Neural cell (in vitro differentiated cells): ENCODE data around the gene TRABD2B. TPM values are rescaled to one million over a fixed set of nuclear protein-coding genes. Genes with fewer than 3 reads are reported as not detected.

ENCODE experiments used
- H2AFZ ChIP-seq: fragments of 200-600, 300-800 bp; sonication (generic), shearing (Covaris generic); 2 replicates; pipeline ENCODE4 v1.6.0; 2014; ENCODE audit warnings: low read depth, mild to moderate bottlenecking, antibody characterized with exemption, low read length, moderate library complexity
- H3F3A ChIP-seq: fragments of 200-600 bp; shearing (Covaris generic); 2 replicates; pipeline ENCODE4 v1.6.1; 2016; ENCODE audit warnings: mild to moderate bottlenecking, moderate library complexity, mixed read lengths, antibody characterized with exemption, low read length; ENCODE audit not compliant: insufficient read depth, poor library complexity, severe bottlenecking
- H3K27ac ChIP-seq: fragments of 200-600, 300-800 bp; sonication (generic), shearing (Covaris generic); 2 replicates; pipeline ENCODE4 v1.5.1; 2014; ENCODE audit warnings: mild to moderate bottlenecking, low read length, moderate library complexity
- H3K27me3 ChIP-seq: fragments of 300-800, 200-600 bp; sonication (generic), shearing (Covaris generic); 2 replicates; pipeline ENCODE4 v1.6.0; 2014; ENCODE audit warnings: mild to moderate bottlenecking, low read depth, low read length, moderate library complexity; ENCODE audit not compliant: insufficient read depth
- H3K36me3 ChIP-seq: fragments of 300-800, 200-600 bp; sonication (generic), shearing (Covaris generic); 2 replicates; pipeline ENCODE4 v1.5.1; 2014; ENCODE audit warnings: mild to moderate bottlenecking, antibody characterized with exemption, low read length, moderate library complexity; ENCODE audit not compliant: insufficient read depth
- H3K4me2 ChIP-seq: fragments of 300-800, 200-600 bp; sonication (generic), shearing (Covaris generic); 2 replicates; pipeline ENCODE4 v1.6.0; 2014; ENCODE audit warnings: mild to moderate bottlenecking, low read length
- H3K4me3 ChIP-seq: fragments of 300-800, 200-600 bp; sonication (generic), shearing (Covaris generic); 2 replicates; pipeline ENCODE4 v1.5.1; 2014; ENCODE audit warnings: mild to moderate bottlenecking, low read length, moderate library complexity
- H3K79me2 ChIP-seq: fragments of 200-600 bp; shearing (Covaris generic); replicated peaks from 2 replicates; pipeline ENCODE4 v1.6.0; 2014; ENCODE audit warnings: mild to moderate bottlenecking, low read length, moderate library complexity; ENCODE audit not compliant: insufficient read depth
- H3K9ac ChIP-seq: fragments of 300-800, 200-600 bp; sonication (generic), shearing (Covaris generic); 2 replicates; pipeline ENCODE4 v1.6.1; 2016; ENCODE audit warnings: mild to moderate bottlenecking, low read length, mixed read lengths
- H3K9me2 ChIP-seq: fragments of 200-600 bp; shearing (Covaris generic); 2 replicates; pipeline ENCODE4 v1.6.1; 2016; ENCODE audit warnings: mild to moderate bottlenecking, low read length, mixed read lengths; ENCODE audit not compliant: insufficient read depth
- H3K9me3 ChIP-seq: fragments of 200-600, 300-800 bp; sonication (generic), shearing (Covaris generic); 2 replicates; pipeline ENCODE4 v1.6.1; 2016; ENCODE audit warnings: mild to moderate bottlenecking, mixed run types, low read length, moderate library complexity, mixed read lengths
- H4K20me1 ChIP-seq: fragments of 200-600 bp; shearing (Covaris generic); 2 replicates; pipeline ENCODE4 v1.6.1; 2016; ENCODE audit warnings: mild to moderate bottlenecking, mixed run types; ENCODE audit not compliant: insufficient read depth
- EP300 ChIP-seq: fragments of 450-650 bp; conservative IDR thresholded peaks from 2 replicates; pipeline ENCODE4 v1.6.1; 2014; ENCODE audit warnings: antibody characterized with exemption, mild to moderate bottlenecking, moderate library complexity; ENCODE audit not compliant: poor library complexity, severe bottlenecking
- EZH2 ChIP-seq: fragments of 200-600, 300-800 bp; shearing (Covaris generic), sonication (generic); IDR thresholded peaks from 2 replicates; pipeline ENCODE4 v1.6.1; 2014; ENCODE audit warnings: antibody characterized with exemption, low read length, borderline replicate concordance, mild to moderate bottlenecking; ENCODE audit not compliant: insufficient read depth, poor library complexity, severe bottlenecking
- MXI1 ChIP-seq: fragments of 450-650 bp; conservative IDR thresholded peaks from 2 replicates; pipeline ENCODE4 v1.6.1; 2014; ENCODE audit warnings: antibody characterized with exemption, mild to moderate bottlenecking; ENCODE audit not compliant: poor library complexity, severe bottlenecking
- POLR2AphosphoS5 ChIP-seq: IDR thresholded peaks from 2 replicates; pipeline ENCODE4 v1.6.1; 2012
- RAD21 ChIP-seq: fragments of 450-650 bp; conservative IDR thresholded peaks from 2 replicates; pipeline ENCODE4 v1.6.1; 2014; ENCODE audit warnings: antibody characterized with exemption, mild to moderate bottlenecking, moderate library complexity
- SMC3 ChIP-seq: fragments of 450-650 bp; conservative IDR thresholded peaks from 2 replicates; pipeline ENCODE4 v1.6.1; 2014; ENCODE audit warnings: antibody characterized with exemption, mild to moderate bottlenecking, moderate library complexity; ENCODE audit not compliant: poor library complexity
- TAF1 ChIP-seq: IDR thresholded peaks from 2 replicates; pipeline ENCODE4 v1.6.1; 2012; ENCODE audit warnings: low read depth
- polyA plus RNA-seq: library from polyadenylated mRNA; depleted of rRNA; stranded (reverse); fragments of >200 nt; gene quantifications from 2 replicates; pipeline ENCODE4 v1.2.3, GENCODE V29; 2014
- TF ChIP-seq, protein P1 (sequence below): IDR thresholded peaks from 2 replicates; pipeline ENCODE4 v1.6.1; 2012; ENCODE audit warnings: borderline replicate concordance
- TF ChIP-seq, protein P2 (sequence below): fragments of 450-650 bp; IDR thresholded peaks from 2 replicates; pipeline ENCODE4 v1.5.1; 2014; ENCODE audit warnings: antibody characterized with exemption, mild to moderate bottlenecking, moderate library complexity; ENCODE audit not compliant: poor library complexity, severe bottlenecking

Gene TRABD2B
- polyA plus RNA-seq, 1 donor from 2014 or later: 0.02 TPM

DNA sequence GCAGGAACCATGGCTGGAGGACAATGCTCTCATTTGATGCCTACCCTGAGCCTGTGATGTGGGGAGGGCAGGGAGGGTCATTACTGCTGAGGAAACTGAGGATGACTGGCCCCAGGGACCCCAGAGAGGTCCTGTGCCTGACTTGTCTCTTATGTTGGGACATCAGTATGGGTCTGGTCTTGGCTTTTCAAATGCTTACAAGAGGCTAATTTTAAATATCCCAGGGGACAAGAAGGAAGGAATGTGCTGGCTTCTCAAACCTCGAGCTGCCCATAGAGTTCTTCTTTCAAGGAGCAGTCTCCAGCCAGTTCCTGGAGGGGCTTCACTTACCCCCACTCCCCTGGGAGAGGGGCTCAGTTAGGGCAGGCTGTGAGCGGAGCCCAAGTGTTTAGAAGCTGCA, 168.2 kb downstream of the TRABD2B start:
- Histone ChIP-seq H3K79me2 (no peaks in the 10 kb centered on the region), H2AFZ (no peak overlapping the region), H4K20me1 (no peaks in the 10 kb centered on the region), H3K27ac (no peak overlapping the region), H3F3A (no peaks in the 10 kb centered on the region), H3K9me2 (no peaks in the 10 kb centered on the region), H3K4me3 (no peak overlapping the region), H3K9me3 (no peaks in the 10 kb centered on the region), H3K27me3 (no peaks in the 10 kb centered on the region), H3K36me3 (no peaks in the 10 kb centered on the region), H3K4me2 (no peak overlapping the region), H3K9ac (no peak overlapping the region)
- no peak for TF ChIP-seq POLR2AphosphoS5
- TF ChIP-seq EZH2: no peak
- no peak for TF ChIP-seq RAD21
- TF ChIP-seq SMC3: no peak
- TF ChIP-seq, protein P1, sequence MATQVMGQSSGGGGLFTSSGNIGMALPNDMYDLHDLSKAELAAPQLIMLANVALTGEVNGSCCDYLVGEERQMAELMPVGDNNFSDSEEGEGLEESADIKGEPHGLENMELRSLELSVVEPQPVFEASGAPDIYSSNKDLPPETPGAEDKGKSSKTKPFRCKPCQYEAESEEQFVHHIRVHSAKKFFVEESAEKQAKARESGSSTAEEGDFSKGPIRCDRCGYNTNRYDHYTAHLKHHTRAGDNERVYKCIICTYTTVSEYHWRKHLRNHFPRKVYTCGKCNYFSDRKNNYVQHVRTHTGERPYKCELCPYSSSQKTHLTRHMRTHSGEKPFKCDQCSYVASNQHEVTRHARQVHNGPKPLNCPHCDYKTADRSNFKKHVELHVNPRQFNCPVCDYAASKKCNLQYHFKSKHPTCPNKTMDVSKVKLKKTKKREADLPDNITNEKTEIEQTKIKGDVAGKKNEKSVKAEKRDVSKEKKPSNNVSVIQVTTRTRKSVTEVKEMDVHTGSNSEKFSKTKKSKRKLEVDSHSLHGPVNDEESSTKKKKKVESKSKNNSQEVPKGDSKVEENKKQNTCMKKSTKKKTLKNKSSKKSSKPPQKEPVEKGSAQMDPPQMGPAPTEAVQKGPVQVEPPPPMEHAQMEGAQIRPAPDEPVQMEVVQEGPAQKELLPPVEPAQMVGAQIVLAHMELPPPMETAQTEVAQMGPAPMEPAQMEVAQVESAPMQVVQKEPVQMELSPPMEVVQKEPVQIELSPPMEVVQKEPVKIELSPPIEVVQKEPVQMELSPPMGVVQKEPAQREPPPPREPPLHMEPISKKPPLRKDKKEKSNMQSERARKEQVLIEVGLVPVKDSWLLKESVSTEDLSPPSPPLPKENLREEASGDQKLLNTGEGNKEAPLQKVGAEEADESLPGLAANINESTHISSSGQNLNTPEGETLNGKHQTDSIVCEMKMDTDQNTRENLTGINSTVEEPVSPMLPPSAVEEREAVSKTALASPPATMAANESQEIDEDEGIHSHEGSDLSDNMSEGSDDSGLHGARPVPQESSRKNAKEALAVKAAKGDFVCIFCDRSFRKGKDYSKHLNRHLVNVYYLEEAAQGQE: no peak
- TF ChIP-seq, protein P2, sequence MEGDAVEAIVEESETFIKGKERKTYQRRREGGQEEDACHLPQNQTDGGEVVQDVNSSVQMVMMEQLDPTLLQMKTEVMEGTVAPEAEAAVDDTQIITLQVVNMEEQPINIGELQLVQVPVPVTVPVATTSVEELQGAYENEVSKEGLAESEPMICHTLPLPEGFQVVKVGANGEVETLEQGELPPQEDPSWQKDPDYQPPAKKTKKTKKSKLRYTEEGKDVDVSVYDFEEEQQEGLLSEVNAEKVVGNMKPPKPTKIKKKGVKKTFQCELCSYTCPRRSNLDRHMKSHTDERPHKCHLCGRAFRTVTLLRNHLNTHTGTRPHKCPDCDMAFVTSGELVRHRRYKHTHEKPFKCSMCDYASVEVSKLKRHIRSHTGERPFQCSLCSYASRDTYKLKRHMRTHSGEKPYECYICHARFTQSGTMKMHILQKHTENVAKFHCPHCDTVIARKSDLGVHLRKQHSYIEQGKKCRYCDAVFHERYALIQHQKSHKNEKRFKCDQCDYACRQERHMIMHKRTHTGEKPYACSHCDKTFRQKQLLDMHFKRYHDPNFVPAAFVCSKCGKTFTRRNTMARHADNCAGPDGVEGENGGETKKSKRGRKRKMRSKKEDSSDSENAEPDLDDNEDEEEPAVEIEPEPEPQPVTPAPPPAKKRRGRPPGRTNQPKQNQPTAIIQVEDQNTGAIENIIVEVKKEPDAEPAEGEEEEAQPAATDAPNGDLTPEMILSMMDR: no peak
- TF ChIP-seq MXI1: no peak
- no peak for TF ChIP-seq TAF1
- no peak for TF ChIP-seq EP300

DNA sequence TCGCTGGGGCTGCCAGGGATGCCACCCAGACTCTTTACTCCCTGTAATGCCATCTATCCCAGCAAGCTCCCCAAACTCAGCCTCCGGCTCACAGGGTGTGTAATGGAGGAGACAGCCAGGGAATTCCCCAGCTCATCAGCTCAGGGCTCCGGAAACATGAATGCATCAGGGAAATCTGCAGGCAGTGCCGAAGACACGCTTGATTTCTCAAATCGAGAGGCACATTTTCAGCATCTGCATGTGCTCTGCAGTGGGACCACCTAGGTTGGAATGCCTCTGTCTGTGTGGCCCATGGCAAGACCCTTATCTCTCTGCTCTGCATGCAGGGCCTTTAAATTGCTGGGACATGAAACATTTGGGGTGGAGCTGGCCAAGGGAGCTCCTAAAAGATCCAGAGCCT, 170.1 kb downstream of the TRABD2B start:
- H3K9me2 ChIP-seq: no peaks in the 10 kb centered on the region

More for the DNA sequence above, 170.1 kb downstream of the TRABD2B start:
- Histone ChIP-seq H3K4me2 (no peak overlapping the region), H3K4me3 (no peak overlapping the region), H3K9ac (no peak overlapping the region), H3K9me3 (no peaks in the 10 kb centered on the region), H3K36me3 (no peaks in the 10 kb centered on the region), H3F3A (no peaks in the 10 kb centered on the region), H2AFZ (no peak overlapping the region), H3K27me3 (no peaks in the 10 kb centered on the region), H3K27ac (no peak overlapping the region), H4K20me1 (no peaks in the 10 kb centered on the region), H3K79me2 (no peaks in the 10 kb centered on the region)
- TF ChIP-seq RAD21 (no peak), EZH2 (no peak), POLR2AphosphoS5 (no peak), EP300 (no peak), SMC3 (no peak), MXI1 (no peak), TAF1 (no peak)
- TF ChIP-seq, protein P1: no peak
- TF ChIP-seq, protein P2: no peak
